Hypothalamus (tissue), 51 donors: ENCODE results near the gene ZFAND6.

ENCODE experiments used
- DNase-seq, 51 donors: peaks; one replicate each; lab custom pipeline; 2025; lab: John Stamatoyannopoulos, UW

ZFAND6 gene

DNA sequence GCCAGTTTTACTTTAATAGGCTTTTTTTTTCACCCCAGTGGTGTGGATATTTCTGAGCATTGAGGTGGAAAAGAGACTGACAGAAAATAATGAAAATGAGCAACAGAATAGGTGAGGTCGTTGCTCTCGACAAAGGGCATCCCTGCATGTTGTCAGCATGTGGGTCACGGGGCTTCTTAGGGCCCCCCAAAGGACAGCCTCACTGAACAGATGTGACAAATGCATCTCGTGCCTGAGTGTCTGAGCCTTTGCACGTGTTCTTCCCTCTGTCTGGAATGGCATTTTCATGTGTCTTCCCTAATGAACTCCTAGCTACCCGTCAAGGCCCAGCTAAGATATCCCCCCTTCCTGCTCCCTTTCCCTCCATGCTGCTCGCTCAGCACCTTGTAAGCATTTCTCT lies 125.1 kb downstream of the ZFAND6 start:
- DNase-seq, result no peak

DNA sequence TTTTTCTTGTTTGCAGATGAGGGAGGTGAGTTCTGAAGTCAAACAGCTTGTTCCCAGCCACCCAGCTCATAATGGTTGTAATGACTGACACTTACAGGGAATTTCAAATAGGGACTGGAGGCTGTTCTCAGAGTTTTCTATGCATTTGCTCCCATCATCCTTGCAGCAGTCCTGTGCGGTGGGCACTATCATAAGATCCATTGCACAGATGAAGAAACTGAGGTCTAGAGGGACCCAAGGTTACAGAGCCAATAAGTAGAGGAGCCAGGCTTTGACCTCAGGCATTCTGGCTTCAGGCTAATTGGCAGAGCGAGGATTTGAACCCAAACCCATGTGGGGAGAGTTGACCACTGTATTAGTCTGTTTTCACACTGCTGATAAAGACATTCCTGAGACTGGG lies 125.7 kb downstream of the ZFAND6 start:
- no peak for DNase-seq

DNA sequence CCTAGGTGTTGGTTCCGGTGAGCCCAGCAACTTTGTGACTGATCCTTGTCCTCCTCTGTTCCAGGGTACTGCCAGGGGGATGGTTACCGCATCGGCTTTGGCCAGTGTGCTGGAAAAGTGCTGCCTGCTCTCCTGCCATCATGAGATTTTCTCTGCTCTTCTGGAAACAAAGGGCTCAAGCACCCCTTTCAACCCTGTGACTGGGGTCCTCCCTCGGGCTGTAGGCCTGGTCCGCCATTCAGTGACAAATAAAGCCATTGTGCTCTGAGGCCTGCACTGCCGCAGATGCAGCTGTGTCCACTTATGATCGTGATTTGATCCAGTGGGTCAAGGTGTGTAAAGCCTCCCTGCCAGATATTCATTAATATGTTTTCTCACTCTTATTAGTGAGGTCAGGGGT lies 126.6 kb downstream of the ZFAND6 start:
- DNase-seq, result no peak

DNA sequence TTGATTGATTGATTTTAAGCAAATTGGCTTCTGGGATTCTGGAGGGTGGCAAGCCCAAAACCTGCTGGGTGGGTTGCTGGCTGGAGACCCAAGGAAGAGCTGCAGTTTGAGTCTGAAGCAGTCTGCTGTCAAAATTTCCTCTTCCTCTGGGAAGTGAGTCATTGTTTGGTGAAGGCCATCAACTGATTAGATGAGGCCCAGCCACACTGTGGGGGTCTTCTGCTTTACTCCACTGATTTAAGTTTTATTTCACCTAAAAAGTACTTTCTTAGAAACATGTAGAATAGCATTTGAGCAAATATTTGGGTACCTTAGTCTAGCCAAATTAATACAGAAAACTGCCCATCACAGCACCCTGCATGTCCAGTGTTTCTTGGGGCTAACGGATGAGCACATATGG lies 127.1 kb downstream of the ZFAND6 start:
- DNase-seq, result no peak
